HG02870 (cell line): ENCODE results near the gene PRKAA1.
A peak's percentile ranks its signal among the peaks of the same experiment; 100 is the strongest.
"Not testable (repeated sequence)": the region's sequence is repeated elsewhere in the genome, so short reads cannot be mapped to it uniquely, and the experiment has no call there.

Experiments used
- ATAC-seq: cut with Tn5 transposase; IDR thresholded peaks from one replicate; pipeline ENCODE4 v1.9.1; 2021; ENCODE audit warnings: mild to moderate bottlenecking, moderate library complexity; ENCODE audit not compliant: unreplicated experiment

PRKAA1 gene

DNA sequence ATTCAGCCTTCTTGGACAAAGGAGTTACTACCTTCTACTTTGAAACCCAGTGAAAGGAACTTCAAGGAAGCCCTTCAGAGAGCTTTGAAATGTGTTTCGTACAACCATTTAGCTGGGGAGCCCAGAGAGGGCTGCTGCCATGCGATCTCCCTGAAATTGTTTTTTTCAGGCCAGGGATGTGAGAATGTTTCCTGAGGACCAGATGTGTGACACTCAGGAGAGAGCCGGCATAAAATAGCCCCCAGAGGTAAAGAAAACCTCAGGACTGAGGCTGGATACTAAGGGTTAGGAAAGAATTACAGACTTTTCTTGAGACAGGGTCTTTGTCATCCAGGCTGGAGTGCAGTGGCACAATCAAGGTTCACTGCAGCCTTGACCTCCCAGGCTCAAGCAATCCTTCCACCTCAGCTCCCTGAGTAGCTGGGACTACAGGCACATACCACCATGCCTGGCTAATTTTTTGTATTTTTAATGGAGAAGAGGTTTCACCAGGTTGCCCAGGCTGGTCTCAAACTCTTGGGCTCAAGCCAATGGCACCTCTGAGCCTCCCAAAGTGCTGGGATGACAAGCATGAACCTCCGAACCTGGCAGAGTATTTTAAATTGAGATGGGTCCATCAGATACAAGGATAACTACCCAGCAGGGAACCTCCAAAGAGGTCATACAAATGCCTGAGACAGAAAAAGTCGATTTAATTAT, 28.5 kb upstream of the PRKAA1 start:
- no peak for ATAC-seq

DNA sequence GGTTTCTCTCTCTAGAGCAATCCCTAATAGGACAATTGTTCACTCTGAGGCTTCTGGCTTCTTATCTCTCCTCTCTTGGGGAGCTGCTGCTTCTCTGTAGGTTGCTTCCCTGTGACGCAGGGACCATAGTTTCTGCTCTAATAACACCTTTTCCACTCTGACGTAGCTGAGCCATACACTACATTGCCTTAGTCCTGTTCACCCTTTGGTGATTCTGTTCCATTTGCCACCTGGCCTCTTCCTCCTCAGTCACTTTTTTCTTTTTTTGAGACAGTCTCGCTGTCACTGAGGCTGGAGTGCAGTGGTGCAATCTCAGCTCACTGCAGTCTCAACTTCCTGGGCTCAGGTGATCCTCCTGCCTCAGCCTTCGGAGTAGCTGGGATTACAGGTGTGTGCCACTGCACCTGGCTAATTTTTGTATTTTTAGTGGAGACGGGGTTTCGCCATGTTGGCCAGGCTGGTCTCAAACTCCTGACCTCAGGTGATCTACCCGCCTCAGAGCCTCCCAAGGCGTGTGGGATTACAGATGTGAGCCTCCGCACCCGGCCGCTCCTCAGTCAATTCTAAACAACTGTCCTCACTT, 27.4 kb upstream of the PRKAA1 start:
- not testable (repeated sequence) for ATAC-seq

GRCh38 chr5:40823459-40823858, 25.3 kb upstream of the PRKAA1 start:
- ATAC-seq, result no peak

DNA sequence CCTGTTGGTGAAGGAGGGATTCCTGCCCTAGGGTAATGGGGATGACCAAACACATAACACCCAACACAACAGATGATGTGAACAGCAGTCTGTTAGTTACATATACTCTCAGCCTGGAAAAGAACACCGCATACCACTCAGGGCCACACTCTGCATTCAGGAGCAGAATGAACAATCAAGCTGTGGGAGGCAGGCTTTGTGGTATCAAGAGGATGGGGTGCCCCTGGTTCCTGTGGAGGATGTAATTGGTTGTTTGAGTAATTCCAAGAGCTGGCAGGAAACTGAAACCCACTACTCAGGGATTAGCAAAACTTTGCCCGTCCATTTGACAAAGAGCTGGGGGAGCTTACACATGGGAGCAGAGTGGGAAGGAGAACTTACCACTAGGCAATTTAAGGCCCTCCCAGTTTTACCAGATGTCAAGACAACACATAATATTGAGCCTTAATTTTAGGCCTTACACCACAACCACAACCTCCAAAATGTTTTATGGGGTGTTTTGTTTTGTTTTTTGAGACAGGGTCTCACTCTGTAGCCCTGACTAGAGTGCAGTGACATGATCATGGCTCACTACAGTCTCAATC, 15.6 kb upstream of the PRKAA1 start:
- ATAC-seq, result no peak

DNA sequence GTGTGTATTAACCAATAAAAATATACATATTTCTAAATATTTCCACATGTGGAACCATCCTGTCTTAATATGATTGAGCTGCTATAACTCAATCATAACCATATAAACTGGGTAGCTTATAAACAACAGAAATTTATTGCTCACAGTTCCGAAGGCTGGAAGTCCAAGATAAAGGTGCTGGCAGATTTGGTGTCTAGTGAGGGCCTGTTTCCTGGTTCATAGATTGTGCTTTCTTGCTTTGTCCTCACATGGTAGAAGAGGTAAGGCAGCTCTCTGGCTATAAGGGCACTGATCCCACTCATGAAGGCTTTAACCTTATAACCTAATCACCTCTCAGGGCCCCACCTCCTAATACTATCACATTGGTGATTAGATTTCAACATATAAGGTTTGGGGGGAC, 14.0 kb upstream of the PRKAA1 start:
- no peak for ATAC-seq

- no peak for ATAC-seq
Observed at GRCh38 chr5:40801771-40802562, 3.8 kb upstream of the PRKAA1 start.

DNA sequence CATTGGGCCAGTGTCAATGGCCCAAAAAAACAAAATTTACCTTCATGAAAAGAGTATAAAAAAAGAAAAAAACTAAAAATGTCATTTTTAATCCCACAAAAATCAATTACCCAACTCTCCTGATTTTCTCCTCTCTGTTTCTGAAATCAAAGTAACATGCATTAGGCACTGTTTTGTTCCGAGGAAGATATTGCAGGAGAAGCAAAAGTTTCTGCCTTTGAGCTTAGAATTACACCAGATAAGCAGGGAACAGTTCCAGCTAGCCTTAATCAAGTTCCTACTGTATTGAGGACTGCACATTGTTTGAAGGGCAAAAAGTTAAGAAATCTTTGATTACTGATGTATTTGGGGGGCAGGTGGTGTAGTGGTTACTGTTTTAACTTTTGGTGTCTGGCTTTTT, 1.1 kb upstream of the PRKAA1 start:
- no peak for ATAC-seq

- no peak for ATAC-seq
Observed at GRCh38 chr5:40798801-40799210, 632 bp upstream of the PRKAA1 start.

DNA sequence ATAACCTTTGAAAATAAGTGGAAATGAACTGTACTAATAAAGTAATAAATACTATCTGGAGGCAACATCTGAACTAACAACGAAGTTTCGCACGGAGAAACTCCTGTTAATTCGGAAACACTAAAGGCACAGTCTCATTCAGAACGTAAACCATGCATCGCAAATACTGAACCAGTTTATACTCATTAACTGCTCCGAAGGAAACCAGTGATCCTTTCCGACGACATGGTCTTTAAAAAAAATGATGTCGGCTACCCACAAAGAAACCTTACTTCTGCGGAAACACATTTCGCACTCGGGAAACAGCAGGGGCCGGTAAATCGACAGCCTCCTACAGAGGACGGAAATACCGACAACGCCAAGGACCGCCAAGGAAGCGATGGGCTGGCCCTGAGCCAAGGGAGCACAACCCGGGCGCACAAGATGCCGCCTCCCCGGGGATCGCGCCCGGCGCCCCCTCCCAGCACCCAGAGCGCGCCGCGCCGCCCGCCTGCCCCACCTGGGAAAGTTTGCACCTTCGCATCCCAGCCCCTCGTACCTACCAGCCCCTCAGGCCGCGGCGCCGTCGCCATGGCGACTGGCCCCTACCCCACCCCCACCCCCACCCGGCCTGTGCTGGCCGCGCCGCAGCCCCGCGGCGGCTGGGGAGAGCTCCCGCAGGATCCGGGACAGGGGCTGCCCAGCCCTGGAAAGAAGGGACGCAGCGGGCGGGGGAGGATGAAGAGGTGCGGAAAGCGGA, 732 bp downstream of the PRKAA1 start:
- ATAC-seq, result peak; percentile 36

- no peak for ATAC-seq
Observed at GRCh38 chr5:40796487-40796889, 1.7 kb downstream of the PRKAA1 start.

- ATAC-seq, result not testable (repeated sequence)
Observed at GRCh38 chr5:40794877-40795276, 3.3 kb downstream of the PRKAA1 start.

DNA sequence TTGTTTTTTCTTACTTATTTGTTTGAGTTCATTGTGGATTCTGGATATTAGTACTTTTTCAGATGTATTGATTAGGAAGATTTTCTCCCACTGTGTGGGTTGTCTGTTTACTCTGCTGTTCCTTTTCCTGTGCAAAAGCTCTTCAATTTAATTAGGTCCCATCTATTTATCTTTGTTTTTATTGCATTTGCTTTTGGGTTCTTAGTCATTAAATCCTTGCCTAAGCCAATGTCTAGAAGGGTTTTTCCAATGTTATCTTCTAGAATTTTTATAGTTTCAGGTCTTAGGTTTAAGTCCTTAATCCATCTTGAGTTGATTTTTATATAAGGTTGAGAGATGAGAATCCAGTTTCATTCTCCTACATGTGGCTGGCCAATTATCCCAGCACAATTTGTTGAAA, 3.8 kb downstream of the PRKAA1 start:
- ATAC-seq, result not testable (repeated sequence)

DNA sequence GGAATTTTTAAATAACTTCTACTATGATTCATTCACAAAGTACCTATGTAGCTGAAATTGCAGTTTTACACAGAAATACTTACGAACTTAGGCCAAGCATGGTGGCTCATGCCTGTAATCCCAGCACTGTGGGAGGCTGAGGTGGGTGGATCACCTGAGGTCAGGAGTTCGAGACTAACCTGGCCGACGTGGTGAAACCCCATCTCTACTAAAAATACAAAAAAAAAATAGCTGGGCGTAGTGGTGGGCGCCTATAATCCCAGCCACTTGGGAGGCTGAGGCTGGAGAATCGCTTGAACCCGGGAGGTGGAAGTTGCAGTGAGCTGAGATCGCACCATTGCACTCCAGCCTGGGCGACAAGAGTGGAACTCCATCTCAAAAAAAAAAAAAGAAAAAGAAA, 5.5 kb downstream of the PRKAA1 start:
- ATAC-seq, result not testable (repeated sequence)

DNA sequence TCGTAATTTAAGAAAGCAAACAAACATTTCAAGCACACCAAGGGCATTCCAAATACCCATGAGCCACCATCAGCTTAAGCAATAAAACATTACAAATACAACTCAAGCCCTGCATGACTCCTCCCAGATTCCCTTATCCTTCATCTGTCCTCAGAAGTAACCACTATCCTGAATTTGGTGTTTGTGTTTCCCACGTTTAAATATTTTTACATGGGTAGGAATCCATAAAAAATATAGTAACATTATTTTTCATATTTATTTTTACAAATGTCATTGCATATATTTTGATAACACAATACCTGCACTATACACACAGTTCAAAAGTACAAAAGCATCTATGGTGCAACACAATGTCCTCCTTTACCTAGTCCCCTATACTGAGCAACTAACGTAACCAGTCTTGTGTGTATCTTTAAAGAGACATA, 6.4 kb downstream of the PRKAA1 start:
- ATAC-seq, result no peak

DNA sequence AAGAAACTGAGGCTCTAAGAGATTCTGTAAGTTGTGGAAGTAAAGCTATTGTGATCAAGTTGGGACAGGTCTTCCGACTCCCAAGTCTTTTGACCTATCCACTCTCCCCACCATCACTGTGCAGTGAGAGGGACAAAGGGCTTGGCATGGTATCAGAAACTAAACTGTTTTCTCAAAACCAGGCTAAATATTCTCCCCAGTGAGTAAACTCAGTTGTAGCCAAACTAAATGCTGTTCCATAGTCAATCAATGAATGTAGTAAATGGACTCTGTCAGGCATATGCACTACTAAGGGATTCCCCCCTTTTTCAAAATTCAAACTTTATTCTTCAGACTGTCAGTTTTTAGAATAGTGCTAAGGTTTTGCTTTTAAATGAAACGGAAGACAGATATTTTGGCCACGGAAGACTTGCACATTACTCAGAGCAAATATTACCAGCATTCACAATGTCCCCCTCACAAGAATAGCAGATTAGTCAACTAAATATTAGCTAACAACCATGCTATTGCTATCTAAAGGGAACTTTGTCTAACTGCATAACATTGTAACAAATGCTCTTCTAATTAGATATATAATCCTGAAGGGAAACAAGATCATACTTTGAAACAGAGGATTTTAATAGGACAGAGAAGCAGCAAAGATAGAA, 7.1 kb downstream of the PRKAA1 start:
- no peak for ATAC-seq

DNA sequence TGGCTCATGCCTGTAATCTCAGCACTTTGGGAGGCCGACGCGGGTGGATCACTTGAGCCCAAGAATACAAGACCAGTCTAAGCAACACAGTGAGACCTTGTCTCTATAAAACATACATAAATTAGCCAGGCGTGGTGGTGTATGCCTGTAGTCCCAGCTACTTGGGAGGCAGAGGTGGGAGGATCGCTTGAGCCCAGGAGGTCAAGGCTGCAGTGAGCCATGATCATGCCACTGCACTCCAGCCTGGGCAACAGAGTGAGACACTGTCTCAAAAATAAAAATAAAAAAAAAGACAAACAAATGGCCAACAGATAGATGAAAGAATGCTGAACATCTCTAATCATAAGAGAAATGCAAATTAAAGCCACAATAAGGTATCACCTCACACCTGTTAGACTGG, 9.2 kb downstream of the PRKAA1 start:
- ATAC-seq, result not testable (repeated sequence)

GRCh38 chr5:40787986-40788385, 10.2 kb downstream of the PRKAA1 start:
- no peak for ATAC-seq

- not testable (repeated sequence) for ATAC-seq
Observed at GRCh38 chr5:40786664-40787063, 11.5 kb downstream of the PRKAA1 start.

DNA sequence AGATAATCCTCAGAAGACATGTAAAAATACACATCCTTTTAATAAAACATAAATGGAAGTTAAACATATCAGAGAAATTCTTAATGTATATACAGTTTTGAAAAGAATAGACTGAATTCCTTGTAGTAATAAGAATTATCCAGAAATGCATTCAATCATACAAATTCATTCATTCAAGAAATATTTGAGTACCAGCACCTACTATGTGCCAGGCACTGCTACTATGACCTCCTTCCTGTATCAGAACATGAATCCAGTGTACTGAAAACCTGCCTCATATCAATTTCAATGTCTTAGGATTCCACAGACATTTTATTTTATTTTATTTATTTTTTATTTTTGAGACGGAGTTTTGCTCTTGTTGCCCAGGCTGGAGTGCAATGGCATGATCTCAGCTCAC, 13.3 kb downstream of the PRKAA1 start:
- no peak for ATAC-seq

DNA sequence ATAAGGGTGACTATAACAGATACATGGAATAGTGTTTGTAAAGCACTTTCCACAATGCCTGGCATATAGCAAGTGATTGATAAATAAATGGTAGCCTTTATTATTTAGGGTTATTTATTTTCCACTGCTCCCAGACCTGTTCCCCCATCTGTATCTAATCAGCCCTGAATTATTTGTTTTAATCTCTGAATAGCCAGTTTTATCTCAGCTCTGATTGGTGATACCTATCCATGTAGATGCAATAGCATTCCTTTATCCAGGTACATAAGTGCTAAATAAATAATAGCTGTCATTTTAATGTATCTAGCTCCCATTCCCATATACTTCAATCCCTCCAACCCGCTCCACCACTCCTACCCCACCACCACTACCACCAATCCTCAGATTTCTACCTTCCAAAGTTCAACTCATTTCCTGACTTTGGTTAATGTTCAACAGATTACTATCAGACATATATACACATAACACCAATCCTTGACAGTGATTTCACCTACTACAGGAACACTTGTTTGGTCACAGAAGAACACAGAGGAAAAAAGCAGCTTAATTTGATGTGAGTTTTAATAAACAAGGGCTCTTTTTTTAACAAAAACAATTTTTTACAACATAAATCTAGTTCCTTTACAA, 14.0 kb downstream of the PRKAA1 start:
- ATAC-seq, result no peak
